Esophagus squamous epithelium (tissue), 5 donors: ENCODE measurements around the gene MMRN2. TPM values are rescaled to one million over a fixed set of nuclear protein-coding genes. Genes with fewer than 3 reads are reported as not detected.
"Not testable (repeated sequence)": the region's sequence is repeated elsewhere in the genome, so short reads cannot be mapped to it uniquely, and the experiment has no call there.

ENCODE experiments used
- DNase-seq: peaks from one replicate; lab custom pipeline; 2025; lab: John Stamatoyannopoulos, UW
- H3K27ac ChIP-seq, 4 donors: fragments of 200-600 bp; sonication (generic); one replicate each; pipeline ENCODE4 v1.5.1; 2016 to 2019; ENCODE audit warnings: mild to moderate bottlenecking in 1 of 4
- H3K27me3 ChIP-seq, 4 donors: fragments of 200-600 bp; sonication (generic); 1 replicate in 3 of 4; 2 replicates in 1 of 4; pipeline versions ENCODE4 v1.5.1 to v1.6.0; 2017 to 2021; ENCODE audit warnings: antibody characterized with exemption in 1 of 4
- H3K36me3 ChIP-seq, 3 donors: fragments of 200-600 bp; sonication (generic); one replicate each; pipeline ENCODE4 v1.5.1; 2016 to 2019
- H3K4me1 ChIP-seq, 3 donors: fragments of 200-600 bp; sonication (generic); one replicate each; pipeline ENCODE4 v1.5.1; 2017 to 2019
- H3K4me3 ChIP-seq, 4 donors: fragments of 200-600 bp; sonication (generic); 1 replicate in 3 of 4; 2 replicates in 1 of 4; pipeline ENCODE4 v1.5.1; 2016 to 2019; ENCODE audit warnings: mild to moderate bottlenecking in 2 of 4, moderate library complexity in 1 of 4
- H3K9me3 ChIP-seq, 3 donors: fragments of 200-600 bp; sonication (generic); one replicate each; pipeline ENCODE4 v1.5.1; 2016 to 2019
- CTCF ChIP-seq, 6 experiments: fragments of 450-650 bp in 4 of 6; fragments of 200-600 bp in 2 of 6; sonication (generic) in 2 of 6; IDR thresholded peaks; one replicate each; pipeline ENCODE4 v1.5.1; 2016 to 2019; ENCODE audit warnings: antibody characterized with exemption in 6 of 6, mild to moderate bottlenecking in 4 of 6, moderate library complexity in 4 of 6
- POLR2A ChIP-seq, 4 donors: fragments of 450-650 bp; IDR thresholded peaks; one replicate each; pipeline ENCODE4 v1.6.1; 2017; ENCODE audit warnings: antibody characterized with exemption in 4 of 4, mild to moderate bottlenecking in 4 of 4, moderate library complexity in 3 of 4
- WGBS, 2 donors: methylation state at CpG; one replicate each; pipeline ENCODE4 v1.1.5; 2018; 5-methylcytosine and 5-hydroxymethylcytosine counted together
- intact Hi-C: fragments of 100-400 bp; cut with DNase I; formaldehyde crosslinking; loops from one replicate; pipeline ENCODE4 v1.15.0; 2022
- total RNA-seq, 4 donors: library from RNA; depleted of rRNA; stranded (reverse); fragments of >200 nt; gene quantifications; one replicate each; pipeline ENCODE4 v1.1.0, GENCODE V29; 2016
- donor health status: DM: yes; HTN: yes; CAD: no.

The MMRN2 gene
- total RNA-seq, 4 donors from 2014 or later = 3.4 to 18.1 (median 11.0) TPM

- 25 to 35% methylated on average over 1 of the region's 1 CpG for WGBS, 2 donors
- Histone ChIP-seq H3K4me1 (peaks cover 0 to 8% (median 0%) of the 10 kb centered on the region in 3 donors), H3K36me3 (peaks cover 0 to 11% (median 0%) of the 10 kb centered on the region in 3 donors), H3K4me3 (no peak overlapping the region), H3K9me3 (no peaks in the 10 kb centered on the region), H3K27me3 (no peaks in the 10 kb centered on the region), H3K27ac (no peak overlapping the region)
- no peak for DNase-seq
- intact Hi-C loops = no loop called here
- TF ChIP-seq CTCF (IDR thresholded peaks at IDR 0.05) = no peak
- TF ChIP-seq POLR2A (IDR thresholded peaks at IDR 0.05) = no peak
Measured at GRCh38 chr10:86988520-86988919, 31.1 kb upstream of the MMRN2 start.

- DNase-seq, H3K27ac ChIP-seq, intact Hi-C loops, H3K36me3 ChIP-seq, H3K4me3 ChIP-seq, H3K27me3 ChIP-seq, H3K9me3 ChIP-seq: not testable (repeated sequence)
- WGBS, 2 donors = 82 to 96% methylated on average over 4 of the region's 4 CpGs
- peaks cover 0 to 25% (median 14%) of the 10 kb centered on the region in 3 donors for H3K4me1 ChIP-seq
Measured at GRCh38 chr10:86984498-86984897, 27.1 kb upstream of the MMRN2 start.

- no peak for DNase-seq
- 82 to 85% methylated on average over 5 of the region's 5 CpGs for WGBS, 2 donors
- H3K4me3 ChIP-seq = no peak overlapping the region
- H3K36me3 ChIP-seq = no peaks in the 10 kb centered on the region
- TF ChIP-seq CTCF (IDR thresholded peaks at IDR 0.05) (no peak), POLR2A (IDR thresholded peaks at IDR 0.05) (no peak)
- H3K9me3 ChIP-seq = no peaks in the 10 kb centered on the region
- intact Hi-C loops = no loop called here
- H3K27ac ChIP-seq = no peak overlapping the region
- peaks cover 0 to 39% (median 23%) of the 10 kb centered on the region in 3 donors for H3K4me1 ChIP-seq
- H3K27me3 ChIP-seq = no peaks in the 10 kb centered on the region
Measured at GRCh38 chr10:86981716-86982115, 24.3 kb upstream of the MMRN2 start.

GRCh38 chr10:86981020-86981419 is 23.6 kb upstream of the MMRN2 start:
- Histone ChIP-seq H3K27ac (peak overlapping the region in 3 of 4 donors; percentile 45 to 84 (median 62)), H3K4me1 (peaks cover 0 to 39% (median 23%) of the 10 kb centered on the region in 3 donors)
- DNase-seq, H3K27me3 ChIP-seq, H3K9me3 ChIP-seq, H3K4me3 ChIP-seq, intact Hi-C loops, H3K36me3 ChIP-seq: not testable (repeated sequence)
- WGBS, 2 donors = 73% methylated on average over 5 to 6 of the region's 6 CpGs

- no peaks in the 10 kb centered on the region for H3K9me3 ChIP-seq
- H3K36me3 ChIP-seq = no peaks in the 10 kb centered on the region
- no peak overlapping the region for H3K4me3 ChIP-seq
- peaks cover 0 to 43% (median 27%) of the 10 kb centered on the region in 3 donors for H3K4me1 ChIP-seq
- intact Hi-C loops = no loop called here
- H3K27me3 ChIP-seq = no peaks in the 10 kb centered on the region
- DNase-seq = no peak
- WGBS, 2 donors = 5 to 28% methylated on average over 3 of the region's 3 CpGs
- peak overlapping the region; percentile 13 to 84 (median 54) for H3K27ac ChIP-seq
- TF ChIP-seq POLR2A (IDR thresholded peaks at IDR 0.05) (no peak), CTCF (IDR thresholded peaks at IDR 0.05) (no peak)
Measured at GRCh38 chr10:86979977-86980448, 22.6 kb upstream of the MMRN2 start.

- peaks cover 0 to 50% (median 30%) of the 10 kb centered on the region in 3 donors for H3K4me1 ChIP-seq
- no peaks in the 10 kb centered on the region for H3K27me3 ChIP-seq
- 69 to 76% methylated on average over 4 of the region's 4 CpGs for WGBS, 2 donors
- H3K27ac ChIP-seq = peak overlapping the region; percentile 13 to 84 (median 54)
- TF ChIP-seq POLR2A (IDR thresholded peaks at IDR 0.05) (no peak), CTCF (IDR thresholded peaks at IDR 0.05) (no peak)
- no peak for DNase-seq
- no peak overlapping the region for H3K4me3 ChIP-seq
- intact Hi-C loops = no loop called here
- no peaks in the 10 kb centered on the region for H3K9me3 ChIP-seq
- no peaks in the 10 kb centered on the region for H3K36me3 ChIP-seq
Measured at GRCh38 chr10:86979296-86979818, 21.9 kb upstream of the MMRN2 start.

- 45 to 66% methylated on average over 3 of the region's 3 CpGs for WGBS, 2 donors
- intact Hi-C loops = not testable (repeated sequence)
Measured at GRCh38 chr10:86978457-86978856, 21.0 kb upstream of the MMRN2 start.

More at GRCh38 chr10:86978457-86978856, 21.0 kb upstream of the MMRN2 start:
- not testable (repeated sequence) for H3K27me3 ChIP-seq, H3K9me3 ChIP-seq, DNase-seq, H3K4me3 ChIP-seq, H3K36me3 ChIP-seq
- peak overlapping the region; percentile 1 to 54 (median 44) for H3K27ac ChIP-seq
- peaks cover 0 to 59% (median 33%) of the 10 kb centered on the region in 3 donors for H3K4me1 ChIP-seq
